DMS 273 treated with DMSO at 0.1 percent for 48 hours (cell line): ENCODE results near the gene TXNRD2.
"Not testable (repeated sequence)": the region's sequence is repeated elsewhere in the genome, so short reads cannot be mapped to it uniquely, and the experiment has no call there.

Source experiments
- DNase-seq: peaks from one replicate; lab custom pipeline; 2025; lab: John Stamatoyannopoulos, UW

The TXNRD2 gene

DNA sequence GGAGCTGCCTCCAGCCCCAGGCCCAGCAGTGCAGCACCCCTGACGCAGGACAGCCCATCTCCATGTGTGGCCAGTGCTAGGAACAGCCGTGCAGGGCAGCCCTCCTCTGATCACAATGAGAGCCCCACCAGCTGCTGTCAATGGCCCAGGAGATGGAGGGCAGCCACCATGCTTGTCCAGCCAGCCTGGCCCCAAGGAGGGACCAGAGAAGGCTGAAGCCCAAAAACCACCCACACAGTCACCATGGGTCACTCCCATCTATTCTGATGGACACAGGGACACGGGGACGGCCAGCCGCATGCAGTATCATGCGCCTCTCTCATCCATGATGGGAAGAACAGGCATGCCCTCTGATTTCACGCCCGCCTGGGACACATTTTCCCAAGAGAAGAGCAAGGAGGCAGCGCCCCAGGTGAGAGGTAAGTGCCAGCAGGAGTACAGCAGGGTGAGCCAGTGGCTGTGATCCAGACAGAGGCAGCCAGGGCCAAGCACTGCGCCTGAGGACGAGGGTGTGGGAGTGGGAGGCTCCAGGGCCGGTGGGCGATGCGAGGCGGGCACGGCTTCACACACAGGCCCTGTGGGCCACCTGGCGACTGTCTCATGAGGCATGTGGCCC lies 53.4 kb downstream of the TXNRD2 start:
- no peak for DNase-seq

DNA sequence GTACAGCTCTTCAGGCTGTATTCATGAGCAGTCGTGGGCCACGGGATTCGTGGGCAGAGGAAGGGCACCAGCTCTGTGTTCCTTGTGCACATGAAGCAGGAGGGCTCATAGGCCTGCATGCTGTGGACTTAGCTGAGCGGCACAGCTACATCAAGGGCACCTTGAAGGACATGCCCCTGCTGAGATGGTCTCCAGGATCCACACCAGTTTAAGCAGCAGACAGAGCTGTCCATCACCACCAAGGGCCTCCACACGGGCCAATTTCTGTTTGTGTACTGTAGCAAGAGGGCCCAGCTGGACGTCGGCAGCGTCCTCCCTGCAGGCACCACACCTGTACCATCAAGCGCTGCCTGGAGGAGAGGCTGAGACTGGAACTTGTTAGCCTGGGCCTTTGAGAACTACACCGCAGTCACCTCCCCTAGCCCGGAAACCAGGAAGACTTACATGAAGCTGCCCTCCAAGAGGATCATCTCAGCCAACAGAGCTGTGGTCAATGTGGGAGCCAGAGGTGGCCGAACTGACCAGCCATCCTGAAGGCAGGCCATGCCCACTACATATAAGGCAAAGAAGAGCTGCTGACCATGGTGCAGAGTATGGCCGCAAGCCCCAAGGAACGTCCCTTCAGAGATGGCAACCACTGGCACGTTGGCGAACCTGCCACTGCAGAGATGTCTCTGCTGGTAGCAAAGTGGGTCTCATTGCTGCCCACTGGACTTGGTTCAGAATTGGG lies 54.2 kb downstream of the TXNRD2 start:
- no peak for DNase-seq

- no peak for DNase-seq
Measured at GRCh38 chr22:19886605-19887255, 54.9 kb downstream of the TXNRD2 start.

GRCh38 chr22:19885841-19886592 lies 55.6 kb downstream of the TXNRD2 start:
- DNase-seq = no peak

DNA sequence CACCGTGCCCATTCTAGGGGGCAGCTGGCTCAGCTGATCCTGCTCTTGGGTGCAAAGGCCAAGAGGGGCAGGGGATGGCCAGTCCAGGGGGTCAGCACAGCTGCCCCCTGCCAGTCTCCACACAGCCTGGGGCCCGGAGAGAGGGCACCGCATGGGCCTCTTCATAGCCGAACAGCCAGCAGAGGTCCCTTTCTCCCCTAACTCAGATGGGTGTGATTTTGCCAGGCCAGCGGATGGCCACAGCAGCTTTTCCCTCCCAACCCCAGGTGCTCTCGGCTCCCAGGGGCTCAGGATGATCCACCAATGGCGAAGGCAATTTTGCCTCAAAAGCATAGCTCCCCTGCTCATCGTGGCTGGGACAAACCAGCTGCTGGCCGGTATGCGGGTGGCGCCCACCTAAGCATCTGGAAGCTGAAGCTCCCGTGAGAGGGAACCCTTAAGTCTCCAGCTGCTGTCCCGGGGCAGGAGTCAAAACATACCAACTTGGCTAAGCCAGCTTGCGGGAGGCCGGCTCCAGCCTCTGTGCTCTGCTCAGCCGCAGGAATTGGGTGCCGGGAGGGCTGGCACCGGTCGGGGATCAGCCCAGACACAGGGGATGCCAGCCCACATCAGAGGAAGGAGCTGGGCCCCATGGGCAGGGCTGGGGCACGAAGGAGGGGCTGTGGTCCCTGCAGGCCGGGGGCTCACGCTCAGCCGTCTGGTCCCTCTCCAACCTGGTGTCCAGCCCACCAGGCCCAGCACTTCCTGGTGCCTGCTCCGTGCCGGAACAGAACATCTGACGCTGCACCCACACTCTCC lies 56.5 kb downstream of the TXNRD2 start:
- no peak for DNase-seq

- DNase-seq = no peak
Measured at GRCh38 chr22:19884161-19884953, 57.3 kb downstream of the TXNRD2 start.

- not testable (repeated sequence) for DNase-seq
Measured at GRCh38 chr22:19883446-19883845, 58.2 kb downstream of the TXNRD2 start.

GRCh38 chr22:19882446-19883381 lies 58.9 kb downstream of the TXNRD2 start:
- no peak for DNase-seq

DNA sequence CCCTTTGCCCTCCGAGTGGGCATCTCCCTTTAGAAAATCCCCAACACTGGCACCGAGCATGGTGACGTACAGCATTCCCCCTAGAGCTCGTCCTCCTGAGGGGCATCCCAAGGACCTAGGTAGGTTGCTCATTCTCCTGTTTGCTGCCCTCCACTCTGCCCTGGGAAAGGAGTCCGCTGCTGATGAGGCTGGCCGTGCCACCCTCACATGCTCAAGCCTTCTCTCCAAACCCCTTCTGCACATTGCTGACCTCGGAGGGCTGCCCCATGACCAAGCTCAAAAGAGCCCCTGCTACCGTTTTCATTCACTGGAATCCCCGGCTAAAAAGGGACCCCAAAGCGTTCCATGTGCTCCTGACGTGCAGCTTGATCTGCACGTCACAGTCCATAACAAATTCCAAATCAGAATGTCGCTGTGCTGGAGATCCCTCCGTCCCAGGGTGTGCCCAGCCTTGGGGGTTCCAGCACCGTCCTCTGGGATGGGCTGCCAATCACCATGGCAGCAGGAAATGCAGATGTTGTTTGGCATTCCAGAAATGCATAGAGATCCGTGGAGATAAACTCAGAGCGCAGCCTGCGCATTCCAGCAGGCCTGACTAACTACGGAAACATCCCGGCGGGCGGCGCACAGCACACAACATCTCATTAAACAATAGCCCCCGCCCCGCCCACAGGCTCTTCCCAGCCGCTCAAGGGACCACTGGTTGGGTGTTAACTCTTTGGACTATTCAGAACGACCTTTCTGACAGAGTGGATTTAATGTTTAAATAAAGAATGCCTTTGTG lies 60.6 kb downstream of the TXNRD2 start:
- DNase-seq = no peak

DNA sequence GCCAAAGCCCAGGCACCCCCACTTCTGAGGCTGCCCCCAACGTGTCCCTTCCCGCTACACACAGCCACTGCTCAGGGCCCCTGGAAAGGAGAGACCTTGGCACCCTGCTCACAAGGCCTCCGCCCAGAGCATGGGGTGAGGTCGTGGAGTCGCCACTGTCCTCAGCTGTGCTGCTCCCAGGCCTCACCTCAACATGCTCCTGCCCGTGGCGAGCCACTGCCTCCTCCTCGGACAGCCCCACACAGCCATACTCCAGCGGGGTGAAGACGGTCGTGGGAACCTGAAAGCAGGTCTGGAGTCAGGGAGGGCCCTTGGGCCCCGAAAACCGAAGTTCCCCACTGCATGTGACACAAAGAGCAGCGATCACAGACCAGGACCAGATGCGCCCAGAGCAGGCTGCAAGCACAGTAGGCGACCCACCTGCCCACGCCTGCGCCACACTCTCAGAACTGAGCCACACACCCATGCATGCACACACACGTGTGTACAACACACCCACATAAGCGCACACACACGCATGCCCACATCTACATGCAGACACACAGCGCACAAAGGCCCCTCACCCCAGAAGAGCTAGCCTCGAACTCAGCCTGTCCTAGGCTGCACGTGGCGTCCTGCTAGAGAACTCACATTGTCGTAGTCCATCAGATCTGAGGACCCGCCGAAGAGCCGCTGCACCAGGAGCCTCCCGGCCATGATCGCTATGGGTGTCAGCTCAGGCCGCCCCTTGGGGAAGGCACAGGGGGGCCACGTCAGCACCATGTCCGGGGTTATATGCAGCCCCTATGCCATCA lies 61.4 kb downstream of the TXNRD2 start:
- DNase-seq = no peak

- no peak for DNase-seq
Measured at GRCh38 chr22:19879643-19879991, 62.0 kb downstream of the TXNRD2 start.

DNA sequence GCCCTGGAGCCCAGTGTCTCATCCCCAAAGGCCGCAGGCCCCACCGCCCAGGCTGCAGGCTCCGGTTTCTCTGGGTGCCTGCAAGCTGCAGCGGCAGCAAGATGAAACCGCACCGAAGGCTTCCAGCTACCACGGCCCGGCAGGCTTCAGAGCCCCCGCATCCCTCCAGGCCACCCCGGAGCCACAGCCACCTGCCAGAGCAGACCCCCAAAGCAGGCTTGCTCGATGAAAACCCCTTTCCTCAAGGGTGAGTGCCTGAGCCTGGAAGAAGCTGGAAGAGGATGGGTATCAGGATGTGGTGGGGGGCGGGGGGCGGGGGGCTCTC lies 62.4 kb downstream of the TXNRD2 start:
- no peak for DNase-seq

GRCh38 chr22:19878461-19879245 lies 63.0 kb downstream of the TXNRD2 start:
- DNase-seq = no peak

DNA sequence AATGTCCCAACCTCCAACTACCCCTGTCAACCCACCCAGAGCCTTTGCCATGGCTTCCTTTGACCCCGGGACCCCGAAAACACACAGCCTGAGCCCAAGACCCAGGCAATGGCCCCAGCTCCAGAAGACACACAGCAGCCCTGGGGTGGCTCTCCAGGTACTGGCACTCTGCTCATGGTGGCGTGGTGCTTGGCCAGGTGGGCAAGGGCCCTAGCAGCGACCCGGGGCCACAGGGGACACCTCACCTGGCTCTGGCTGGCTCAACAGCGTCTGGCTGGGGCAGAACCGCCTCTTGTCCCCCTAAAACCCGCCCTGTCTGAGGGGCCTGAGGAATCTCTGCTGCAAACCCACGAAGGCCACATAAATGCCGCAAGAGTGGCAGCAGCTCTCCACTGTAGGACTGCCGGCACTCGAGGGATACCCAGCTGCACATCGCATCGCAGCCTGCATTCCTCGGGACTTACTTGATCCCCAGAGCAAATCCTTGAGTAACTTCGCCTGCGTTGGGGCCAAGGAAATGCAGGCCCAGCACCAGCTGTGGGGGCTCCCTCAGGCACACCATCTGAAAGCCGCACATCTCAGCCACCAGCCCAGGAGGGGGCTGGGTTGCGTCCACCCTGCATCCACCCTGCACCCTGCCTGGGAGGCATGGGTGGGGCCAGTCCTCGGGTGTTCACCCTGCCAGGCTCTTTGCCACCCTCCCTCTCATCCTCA lies 63.8 kb downstream of the TXNRD2 start:
- no peak for DNase-seq

- no peak for DNase-seq
Measured at GRCh38 chr22:19876941-19877625, 64.5 kb downstream of the TXNRD2 start.

GRCh38 chr22:19876314-19876940 lies 65.2 kb downstream of the TXNRD2 start:
- no peak for DNase-seq
